ENCODE data around the gene CTDSPL2.

GRCh38 chr15:44438402-44438801 lies 11.0 kb downstream of the CTDSPL2 start:
- TF ChIP-seq POLR2AphosphoS5 (IDR thresholded peaks at IDR 0.05) = no peak
- TF ChIP-seq, protein P1, sequence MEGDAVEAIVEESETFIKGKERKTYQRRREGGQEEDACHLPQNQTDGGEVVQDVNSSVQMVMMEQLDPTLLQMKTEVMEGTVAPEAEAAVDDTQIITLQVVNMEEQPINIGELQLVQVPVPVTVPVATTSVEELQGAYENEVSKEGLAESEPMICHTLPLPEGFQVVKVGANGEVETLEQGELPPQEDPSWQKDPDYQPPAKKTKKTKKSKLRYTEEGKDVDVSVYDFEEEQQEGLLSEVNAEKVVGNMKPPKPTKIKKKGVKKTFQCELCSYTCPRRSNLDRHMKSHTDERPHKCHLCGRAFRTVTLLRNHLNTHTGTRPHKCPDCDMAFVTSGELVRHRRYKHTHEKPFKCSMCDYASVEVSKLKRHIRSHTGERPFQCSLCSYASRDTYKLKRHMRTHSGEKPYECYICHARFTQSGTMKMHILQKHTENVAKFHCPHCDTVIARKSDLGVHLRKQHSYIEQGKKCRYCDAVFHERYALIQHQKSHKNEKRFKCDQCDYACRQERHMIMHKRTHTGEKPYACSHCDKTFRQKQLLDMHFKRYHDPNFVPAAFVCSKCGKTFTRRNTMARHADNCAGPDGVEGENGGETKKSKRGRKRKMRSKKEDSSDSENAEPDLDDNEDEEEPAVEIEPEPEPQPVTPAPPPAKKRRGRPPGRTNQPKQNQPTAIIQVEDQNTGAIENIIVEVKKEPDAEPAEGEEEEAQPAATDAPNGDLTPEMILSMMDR (IDR thresholded peaks at IDR 0.05) = no peak
- TF ChIP-seq POLR2A (IDR thresholded peaks at IDR 0.05) = no peak
- TF ChIP-seq EP300 (IDR thresholded peaks at IDR 0.05; ENCODE audit: low read depth) = no peak

All from transverse colon (tissue), 4 donors.